ENCODE measurements around the gene SPINK4.

SPINK4 gene

GRCh38 chr9:33263131-33264002 lies 23.4 kb downstream of the SPINK4 start:
- DNase-seq = no peak

GRCh38 chr9:33264003-33264472 lies 24.1 kb downstream of the SPINK4 start:
- DNase-seq = peak in 1 of 2 donors; percentile 33

GRCh38 chr9:33264473-33265177 lies 24.7 kb downstream of the SPINK4 start, which contains the start of the genes BAG1 and CHMP5:
Gene BAG1, minus strand, starts transcription at chr9:33264708.
Gene CHMP5, plus strand, starts transcription at chr9:33265049. Its CDS starts 30 bp downstream, at chr9:33265079.
- peak; percentile 99 to 100 for DNase-seq

- DNase-seq = no peak
Measured at GRCh38 chr9:33265211-33265865, 25.4 kb downstream of the SPINK4 start.

GRCh38 chr9:33267151-33267767 lies 27.3 kb downstream of the SPINK4 start:
- DNase-seq = no peak

- no peak for DNase-seq
Measured at GRCh38 chr9:33270146-33270545, 30.2 kb downstream of the SPINK4 start.

- DNase-seq = no peak
Measured at GRCh38 chr9:33272061-33272460, 32.1 kb downstream of the SPINK4 start.

- no peak for DNase-seq
Measured at GRCh38 chr9:33273266-33273971, 33.5 kb downstream of the SPINK4 start.

GRCh38 chr9:33273972-33274328 lies 34.0 kb downstream of the SPINK4 start:
- DNase-seq = no peak

- no peak for DNase-seq
Measured at GRCh38 chr9:33277484-33277883, 37.5 kb downstream of the SPINK4 start.

GRCh38 chr9:33285502-33285901 lies 45.5 kb downstream of the SPINK4 start:
- no peak for DNase-seq

GRCh38 chr9:33287087-33287490 lies 47.1 kb downstream of the SPINK4 start:
- peak in 1 of 2 donors; percentile 38 for DNase-seq

GRCh38 chr9:33288235-33288634 lies 48.3 kb downstream of the SPINK4 start:
- no peak for DNase-seq

GRCh38 chr9:33288828-33289483 lies 49.0 kb downstream of the SPINK4 start:
- no peak for DNase-seq

GRCh38 chr9:33289496-33289895 lies 49.5 kb downstream of the SPINK4 start:
- DNase-seq = no peak

- DNase-seq = no peak
Measured at GRCh38 chr9:33289936-33290246, 49.9 kb downstream of the SPINK4 start.

GRCh38 chr9:33290247-33291030 lies 50.5 kb downstream of the SPINK4 start, which contains the start of gene NFX1:
Gene NFX1, plus strand, starts transcription at chr9:33290516. Its CDS starts 57 bp downstream, at chr9:33290573.
- peak; percentile 94 to 97 for DNase-seq

GRCh38 chr9:33291031-33291397 lies 51.0 kb downstream of the SPINK4 start:
- DNase-seq = no peak

- no peak for DNase-seq
Measured at GRCh38 chr9:33291901-33292300, 51.9 kb downstream of the SPINK4 start.

GRCh38 chr9:33293782-33294181 lies 53.8 kb downstream of the SPINK4 start:
- no peak for DNase-seq
